HCT116 (cell line): ENCODE data around the gene FAM110C. TPM values are rescaled to one million over a fixed set of nuclear protein-coding genes. Genes with fewer than 3 reads are reported as not detected.

Experiments
- ATAC-seq: fragments of 200-7000 bp; cut with Tn5 transposase; 2 replicates; pipeline ENCODE4 v1.9.1; 2020; ENCODE audit warnings: mild to moderate bottlenecking, moderate library complexity
- BruUV-seq: library from RNA; stranded (reverse); fragments of 400-500 nt; replicated peaks from 2 replicates; lab custom pipeline; 2021; lab: Mats Ljungman, UMichigan
- CTCF ChIA-PET: fragments of 300-600 bp; sonication (Branson Sonifier 250); formaldehyde crosslinking; loops from one replicate; lab custom pipeline; 2021; ENCODE audit warnings: antibody characterized with exemption; lab: Charles Lee
- POLR2A ChIA-PET: fragments of 300-600, 350-600 bp; sonication (Branson Sonifier 250); formaldehyde crosslinking; loops from one replicate; lab custom pipeline; 2021; ENCODE audit warnings: antibody characterized with exemption; lab: Charles Lee
- RAD21 ChIA-PET, 2 experiments: fragments of 300-600 bp; sonication (Branson Sonifier 250); formaldehyde crosslinking; loops; one replicate each; lab custom pipeline; 2023; ENCODE audit warnings: low total read pairs in 2 of 2; ENCODE audit not compliant: uncharacterized antibody in 2 of 2, unreplicated experiment in 2 of 2, low non-redundant PET in 1 of 2; lab: Charles Lee
- DNase-seq: peaks from one replicate; pipeline ENCODE4 v3.0.0-alpha.2; 2010; ENCODE audit warnings: low read depth, low spot score
- H2AFZ ChIP-seq: fragments of 200-600 bp; shearing (Covaris generic), sonication (generic); 2 replicates; pipeline ENCODE4 v1.6.1; 2017; ENCODE audit warnings: low read depth, mixed run types, mixed read lengths, antibody characterized with exemption, low read length; ENCODE audit not compliant: poor library complexity, severe bottlenecking
- H3K27ac ChIP-seq: 2 replicates; pipeline ENCODE4 v1.5.1; 2012; ENCODE audit warnings: low read depth, low read length
- H3K27me3 ChIP-seq: fragments of 200-600 bp; sonication (generic); 2 replicates; pipeline ENCODE4 v1.6.1; 2016; ENCODE audit warnings: mixed run types, low read length, mixed read lengths; ENCODE audit not compliant: insufficient read depth
- H3K36me3 ChIP-seq, 2 experiments: fragments of 200-500 bp in 1 of 2; fragments of 200-600 bp in 1 of 2; sonication (Bioruptor generic) in 1 of 2; sonication (generic) in 1 of 2; 2 replicates each; pipeline versions ENCODE4 v1.5.1 to v1.6.1; 2014 to 2016; ENCODE audit warnings: low read length in 2 of 2, inconsistent platforms in 1 of 2, mixed read lengths in 1 of 2, mixed run types in 1 of 2; ENCODE audit not compliant: insufficient read depth in 2 of 2, control insufficient read depth in 1 of 2
- H3K4me1 ChIP-seq, 2 experiments: fragments of 200-600 bp in 1 of 2; sonication (generic) in 1 of 2; 2 replicates each; pipeline versions ENCODE4 v1.5.1 to v1.6.1; 2012 to 2017; ENCODE audit warnings: low read length in 2 of 2, inconsistent platforms in 1 of 2, mild to moderate bottlenecking in 1 of 2, mixed read lengths in 1 of 2, mixed run types in 1 of 2, moderate library complexity in 1 of 2; ENCODE audit not compliant: insufficient read depth in 2 of 2, control insufficient read depth in 1 of 2
- H3K4me2 ChIP-seq: fragments of 200-600 bp; sonication (generic); 2 replicates; pipeline ENCODE4 v1.6.1; 2017; ENCODE audit warnings: mixed run types, low read length, mixed read lengths
- H3K4me3 ChIP-seq, 2 experiments: fragments of 200-600 bp in 1 of 2; sonication (generic) in 1 of 2; replicated peaks in 1 of 2; 2 replicates each; pipeline ENCODE4 v1.5.1; 2011 to 2016; ENCODE audit warnings: low read length in 2 of 2, control low read depth in 1 of 2, low read depth in 1 of 2, mild to moderate bottlenecking in 1 of 2, mixed read lengths in 1 of 2, mixed run types in 1 of 2
- H3K79me2 ChIP-seq: fragments of 200-600 bp; sonication (generic); 2 replicates; pipeline ENCODE4 v1.6.1; 2017; ENCODE audit warnings: mild to moderate bottlenecking, mixed run types, low read length, moderate library complexity, mixed read lengths; ENCODE audit not compliant: insufficient read depth
- H3K9ac ChIP-seq: fragments of 200-600 bp; sonication (generic); 2 replicates; pipeline ENCODE4 v1.6.1; 2016; ENCODE audit warnings: low read length, mixed read lengths
- H3K9me2 ChIP-seq: fragments of 200-600 bp; sonication (generic), shearing (Covaris generic); 2 replicates; pipeline ENCODE4 v1.6.1; 2017; ENCODE audit warnings: mixed run types, mild to moderate bottlenecking, moderate library complexity; ENCODE audit not compliant: insufficient read depth
- H3K9me3 ChIP-seq, 2 experiments: fragments of 200-500 bp in 1 of 2; fragments of 200-600 bp in 1 of 2; sonication (Bioruptor generic) in 1 of 2; sonication (generic) in 1 of 2; 2 replicates each; pipeline ENCODE4 v1.6.1; 2014 to 2017; ENCODE audit warnings: low read length in 2 of 2, mixed read lengths in 2 of 2, inconsistent platforms in 1 of 2, low read depth in 1 of 2, mild to moderate bottlenecking in 1 of 2, mixed run types in 1 of 2, moderate library complexity in 1 of 2; ENCODE audit not compliant: control insufficient read depth in 1 of 2, insufficient read depth in 1 of 2
- H4K20me1 ChIP-seq: fragments of 200-600 bp; sonication (generic), shearing (Covaris generic); 2 replicates; pipeline ENCODE4 v1.6.1; 2017; ENCODE audit warnings: mixed run types, mild to moderate bottlenecking, moderate library complexity; ENCODE audit not compliant: insufficient read depth
- CBX3 ChIP-seq: IDR thresholded peaks from 2 replicates; pipeline ENCODE4 v1.6.1; 2012; ENCODE audit warnings: low read depth
- CEBPB ChIP-seq: IDR thresholded peaks from 2 replicates; pipeline ENCODE4 v1.6.1; 2012; ENCODE audit warnings: low read depth
- EGR1 ChIP-seq: IDR thresholded peaks from 2 replicates; pipeline ENCODE4 v1.6.1; 2012; ENCODE audit warnings: low read depth
- ELF1 ChIP-seq: IDR thresholded peaks from 2 replicates; pipeline ENCODE4 v1.6.1; 2012; ENCODE audit warnings: low read depth, borderline replicate concordance
- EZH2 ChIP-seq: fragments of 200-600 bp; sonication (generic); IDR thresholded peaks from 2 replicates; pipeline ENCODE4 v1.6.1; 2017; ENCODE audit warnings: antibody characterized with exemption, mixed run types
- EZH2phosphoT487 ChIP-seq: fragments of 200-600 bp; IDR thresholded peaks from 2 replicates; pipeline ENCODE4 v1.6.1; 2018; ENCODE audit warnings: antibody characterized with exemption, borderline replicate concordance
- FOSL1 ChIP-seq: IDR thresholded peaks from 2 replicates; pipeline ENCODE4 v1.6.1; 2012; ENCODE audit warnings: low read depth
- JUND ChIP-seq: IDR thresholded peaks from 2 replicates; pipeline ENCODE4 v1.6.1; 2012
- POLR2A ChIP-seq: IDR thresholded peaks from 2 replicates; pipeline ENCODE4 v1.7.0; 2011; ENCODE audit warnings: borderline replicate concordance; ENCODE audit not compliant: insufficient read depth, insufficient read length; ENCODE audit errors: extremely low read depth
- POLR2AphosphoS5 ChIP-seq: IDR thresholded peaks from 2 replicates; pipeline ENCODE4 v1.6.1; 2011; ENCODE audit warnings: mild to moderate bottlenecking, low read depth, low read length, moderate library complexity
- RAD21 ChIP-seq: IDR thresholded peaks from 2 replicates; pipeline ENCODE4 v1.6.1; 2012; ENCODE audit warnings: low read depth, mild to moderate bottlenecking
- SIN3A ChIP-seq: IDR thresholded peaks from 2 replicates; pipeline ENCODE4 v1.6.1; 2012; ENCODE audit warnings: low read depth
- SP1 ChIP-seq: IDR thresholded peaks from 2 replicates; pipeline ENCODE4 v1.6.1; 2012; ENCODE audit warnings: low read depth
- SRF ChIP-seq: IDR thresholded peaks from 2 replicates; pipeline ENCODE4 v1.6.1; 2012; ENCODE audit warnings: low read depth
- TCF7L2 ChIP-seq: IDR thresholded peaks from 2 replicates; pipeline ENCODE4 v1.7.0; 2011; ENCODE audit warnings: borderline replicate concordance, inconsistent platforms; ENCODE audit not compliant: insufficient read depth, insufficient read length; ENCODE audit errors: extremely low read depth
- YY1 ChIP-seq: IDR thresholded peaks from 2 replicates; pipeline ENCODE4 v1.6.1; 2011; ENCODE audit warnings: low read length, low read depth, moderate library complexity, mild to moderate bottlenecking; ENCODE audit not compliant: insufficient replicate concordance; ENCODE audit errors: extremely low read depth
- ZNF274 ChIP-seq: fragments of 200-500 bp; sonication (Bioruptor generic); IDR thresholded peaks from 2 replicates; pipeline ENCODE4 v1.6.1; 2014; ENCODE audit warnings: mild to moderate bottlenecking, low read depth, low read length, inconsistent platforms
- intact Hi-C: fragments of 100-400 bp; cut with micrococcal nuclease; formaldehyde crosslinking; loops from 2 replicates; pipeline ENCODE4 v1.10.0; 2022
- total RNA-seq: library from RNA; stranded (reverse); gene quantifications from one replicate; pipeline ENCODE4 v1.2.1, GENCODE V29; 2021; ENCODE audit not compliant: unreplicated experiment
- TF ChIP-seq, protein P1 (sequence below): IDR thresholded peaks from 2 replicates; pipeline ENCODE4 v1.6.1; 2011; ENCODE audit warnings: mild to moderate bottlenecking, low read length, moderate library complexity; ENCODE audit not compliant: insufficient replicate concordance; ENCODE audit errors: extremely low read depth
- TF ChIP-seq, protein P2 (sequence below), 3 experiments: fragments of 200-600 bp in 1 of 3; sonication (generic) in 1 of 3; IDR thresholded peaks in 2 of 3; conservative IDR thresholded peaks in 1 of 3; 2 replicates each; pipeline ENCODE4 v1.5.1; 2012 to 2017; ENCODE audit warnings: low read depth in 2 of 3, low read length in 2 of 3, antibody characterized with exemption in 1 of 3, borderline replicate concordance in 1 of 3, control low read depth in 1 of 3, mild to moderate bottlenecking in 1 of 3, mixed read lengths in 1 of 3, mixed run types in 1 of 3, moderate library complexity in 1 of 3; ENCODE audit not compliant: insufficient read depth in 1 of 3

The FAM110C gene
- total RNA-seq, 1 experiment from 2014 or later: 20.3 TPM

DNA sequence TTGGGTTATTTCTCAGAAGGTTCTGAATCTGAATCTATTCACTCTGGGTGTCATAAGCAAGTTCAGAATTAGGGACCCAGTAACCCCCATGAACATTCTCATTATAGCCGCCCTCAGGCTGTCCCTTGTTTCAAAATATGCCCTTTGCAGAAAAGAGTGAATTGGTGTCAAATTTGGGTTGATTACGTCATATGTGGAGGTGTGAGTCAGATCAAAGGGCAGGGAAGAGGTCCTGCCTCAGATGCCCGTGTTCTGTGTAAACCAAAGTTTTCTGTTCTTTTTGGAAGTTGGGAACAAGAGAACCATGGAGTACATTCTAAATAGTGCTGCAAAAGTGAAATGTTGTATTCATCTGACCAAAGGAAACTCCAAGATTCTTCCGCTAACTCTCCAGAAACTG lies 5.8 kb downstream of the FAM110C start:
- no peaks in the 10 kb centered on the region for H4K20me1 ChIP-seq
- peaks cover 9 to 26% of the 10 kb centered on the region in 2 experiments for H3K36me3 ChIP-seq
- H3K4me1 ChIP-seq: peaks cover 13 to 71% of the 10 kb centered on the region in 2 experiments
- RAD21 ChIA-PET: no interaction called here
- H3K27ac ChIP-seq: no peak overlapping the region
- no peak overlapping the region for H2AFZ ChIP-seq
- ATAC-seq (no peak), DNase-seq (no peak)
- intact Hi-C loops: no loop called here
- no peaks in the 10 kb centered on the region for H3K9me3 ChIP-seq
- no peaks in the 10 kb centered on the region for H3K27me3 ChIP-seq
- POLR2A ChIA-PET: no interaction called here
- BruUV-seq: no TSS peak
- TF ChIP-seq SRF: no peak
- TF ChIP-seq CEBPB: peak; percentile 72
- CTCF ChIA-PET: no interaction called here
- H3K9me2 ChIP-seq: no peaks in the 10 kb centered on the region
- H3K9ac ChIP-seq: no peak overlapping the region
- no peak overlapping the region for H3K4me2 ChIP-seq
- no peak overlapping the region for H3K4me3 ChIP-seq
- peaks cover 38% of the 10 kb centered on the region for H3K79me2 ChIP-seq

- H3K4me2 ChIP-seq: peak overlapping the region; percentile 62
- ChIA-PET CTCF (no interaction called here), POLR2A (no interaction called here), RAD21 (no interaction called here)
- no peaks in the 10 kb centered on the region for H3K9me2 ChIP-seq
- DNase-seq: peak; percentile 56
- intact Hi-C loops: no loop called here
- no peaks in the 10 kb centered on the region for H3K27me3 ChIP-seq
- BruUV-seq: no TSS peak
- H2AFZ ChIP-seq: no peak overlapping the region
- H3K4me1 ChIP-seq: peaks cover 19 to 76% of the 10 kb centered on the region in 2 experiments
- H3K79me2 ChIP-seq: peaks cover 15% of the 10 kb centered on the region; the same call in 1 of the 2 replicates
- H3K36me3 ChIP-seq: peaks cover 9 to 27% of the 10 kb centered on the region in 2 experiments
- no peaks in the 10 kb centered on the region for H3K9me3 ChIP-seq
- peak overlapping the region; percentile 43 for H3K9ac ChIP-seq
- no peaks in the 10 kb centered on the region for H4K20me1 ChIP-seq
- no peak overlapping the region for H3K27ac ChIP-seq
- ATAC-seq: peak; percentile 84
- no peak overlapping the region for H3K4me3 ChIP-seq
- TF ChIP-seq EZH2 (no peak), RAD21 (no peak), SIN3A (no peak), JUND (peak; percentile 80), EGR1 (no peak), YY1 (peak; percentile 65), EZH2phosphoT487 (no peak), FOSL1 (peak; percentile 85), ELF1 (no peak), ZNF274 (no peak), POLR2A (no peak), SRF (0 out of 2 replicates have a peak, but pooled peaks have one; percentile 32), POLR2AphosphoS5 (peak; percentile 50), TCF7L2 (no peak), SP1 (peak; percentile 56), CBX3 (peak; percentile 84), CEBPB (peak; percentile 42; the same call in 1 of the 2 replicates)
- TF ChIP-seq, protein P1, sequence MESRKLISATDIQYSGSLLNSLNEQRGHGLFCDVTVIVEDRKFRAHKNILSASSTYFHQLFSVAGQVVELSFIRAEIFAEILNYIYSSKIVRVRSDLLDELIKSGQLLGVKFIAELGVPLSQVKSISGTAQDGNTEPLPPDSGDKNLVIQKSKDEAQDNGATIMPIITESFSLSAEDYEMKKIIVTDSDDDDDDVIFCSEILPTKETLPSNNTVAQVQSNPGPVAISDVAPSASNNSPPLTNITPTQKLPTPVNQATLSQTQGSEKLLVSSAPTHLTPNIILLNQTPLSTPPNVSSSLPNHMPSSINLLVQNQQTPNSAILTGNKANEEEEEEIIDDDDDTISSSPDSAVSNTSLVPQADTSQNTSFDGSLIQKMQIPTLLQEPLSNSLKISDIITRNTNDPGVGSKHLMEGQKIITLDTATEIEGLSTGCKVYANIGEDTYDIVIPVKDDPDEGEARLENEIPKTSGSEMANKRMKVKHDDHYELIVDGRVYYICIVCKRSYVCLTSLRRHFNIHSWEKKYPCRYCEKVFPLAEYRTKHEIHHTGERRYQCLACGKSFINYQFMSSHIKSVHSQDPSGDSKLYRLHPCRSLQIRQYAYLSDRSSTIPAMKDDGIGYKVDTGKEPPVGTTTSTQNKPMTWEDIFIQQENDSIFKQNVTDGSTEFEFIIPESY: no peak
- TF ChIP-seq, protein P2, sequence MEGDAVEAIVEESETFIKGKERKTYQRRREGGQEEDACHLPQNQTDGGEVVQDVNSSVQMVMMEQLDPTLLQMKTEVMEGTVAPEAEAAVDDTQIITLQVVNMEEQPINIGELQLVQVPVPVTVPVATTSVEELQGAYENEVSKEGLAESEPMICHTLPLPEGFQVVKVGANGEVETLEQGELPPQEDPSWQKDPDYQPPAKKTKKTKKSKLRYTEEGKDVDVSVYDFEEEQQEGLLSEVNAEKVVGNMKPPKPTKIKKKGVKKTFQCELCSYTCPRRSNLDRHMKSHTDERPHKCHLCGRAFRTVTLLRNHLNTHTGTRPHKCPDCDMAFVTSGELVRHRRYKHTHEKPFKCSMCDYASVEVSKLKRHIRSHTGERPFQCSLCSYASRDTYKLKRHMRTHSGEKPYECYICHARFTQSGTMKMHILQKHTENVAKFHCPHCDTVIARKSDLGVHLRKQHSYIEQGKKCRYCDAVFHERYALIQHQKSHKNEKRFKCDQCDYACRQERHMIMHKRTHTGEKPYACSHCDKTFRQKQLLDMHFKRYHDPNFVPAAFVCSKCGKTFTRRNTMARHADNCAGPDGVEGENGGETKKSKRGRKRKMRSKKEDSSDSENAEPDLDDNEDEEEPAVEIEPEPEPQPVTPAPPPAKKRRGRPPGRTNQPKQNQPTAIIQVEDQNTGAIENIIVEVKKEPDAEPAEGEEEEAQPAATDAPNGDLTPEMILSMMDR (IDR thresholded peaks at IDR 0.05 in 2 of 3, conservative IDR thresholded peaks at IDR 0.05 in 1 of 3; ENCODE audit: borderline replicate concordance in 1 of 3, insufficient read depth in 1 of 3, low read depth in 2 of 3, low read length in 2 of 3): no peak
These were observed 8.2 kb downstream of the FAM110C start for GRCh38 chr2:38155-38554.
